HG03159 (cell line): Measurements from ENCODE around the gene MPV17L2.
"Not testable (repeated sequence)": the region's sequence is repeated elsewhere in the genome, so short reads cannot be mapped to it uniquely, and the experiment has no call there.

Experiments used
- ATAC-seq: cut with Tn5 transposase; IDR thresholded peaks from one replicate; pipeline ENCODE4 v1.9.1; 2021; ENCODE audit warnings: mild to moderate bottlenecking, moderate library complexity; ENCODE audit not compliant: unreplicated experiment

MPV17L2 gene

DNA sequence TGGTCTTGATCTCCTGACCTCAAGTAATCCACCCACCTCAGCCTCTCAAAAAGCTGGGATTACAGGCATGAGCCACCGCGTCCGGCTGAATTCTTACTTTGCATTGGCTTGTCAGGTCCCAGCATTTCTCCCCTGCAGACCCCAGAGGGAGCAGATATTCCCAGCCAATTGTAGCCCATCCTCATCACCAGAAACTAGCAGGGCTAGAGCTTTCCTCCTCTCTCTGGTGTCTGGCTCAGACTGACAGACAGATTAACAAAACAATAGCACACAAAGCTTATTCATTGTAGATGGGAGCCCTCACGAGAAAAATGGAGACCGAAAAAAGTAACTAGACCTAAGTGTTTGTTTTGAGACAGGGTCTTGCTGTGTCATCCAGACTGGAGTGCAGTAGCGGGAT lies 7.5 kb upstream of the MPV17L2 start:
- no peak for ATAC-seq

DNA sequence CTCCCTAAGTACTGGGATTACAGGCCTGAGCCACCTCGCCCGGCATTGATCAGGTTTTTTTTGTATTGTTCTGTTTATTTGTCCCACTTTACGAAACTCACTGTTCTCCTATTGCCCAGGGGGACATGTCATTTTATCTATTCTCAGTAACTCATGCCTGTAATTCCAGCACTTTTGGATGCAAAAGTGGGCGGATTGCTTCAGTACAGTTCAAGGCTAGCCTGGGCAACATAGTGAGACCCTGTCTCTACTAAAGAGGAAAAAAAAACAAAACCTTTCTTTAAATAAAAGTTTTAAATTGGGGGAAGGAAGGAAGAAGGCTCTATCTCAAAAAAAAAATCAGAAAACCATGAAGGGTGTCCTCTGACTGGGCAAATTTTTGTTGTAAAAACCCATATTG lies 2.7 kb upstream of the MPV17L2 start:
- ATAC-seq = no peak

DNA sequence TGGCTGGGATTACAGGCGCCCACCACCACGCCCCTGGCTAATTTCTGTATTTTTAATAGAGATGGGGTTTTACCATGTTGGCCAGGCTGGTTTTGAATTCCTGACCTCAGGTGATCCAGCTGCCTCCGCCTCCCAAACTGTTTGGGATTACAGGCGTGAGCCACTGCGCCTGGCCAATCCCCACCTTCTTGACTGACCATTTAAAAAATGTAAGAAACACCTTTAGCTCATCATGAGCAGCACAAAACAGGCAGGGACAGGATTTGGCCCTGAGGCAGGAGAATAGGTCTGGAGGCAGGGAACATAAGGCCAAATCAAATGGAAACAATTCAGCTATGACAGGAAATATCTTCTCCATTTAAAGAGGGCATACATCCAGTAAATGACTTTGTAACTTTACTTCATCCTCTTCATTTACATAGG lies 1.4 kb upstream of the MPV17L2 start:
- ATAC-seq = no peak

DNA sequence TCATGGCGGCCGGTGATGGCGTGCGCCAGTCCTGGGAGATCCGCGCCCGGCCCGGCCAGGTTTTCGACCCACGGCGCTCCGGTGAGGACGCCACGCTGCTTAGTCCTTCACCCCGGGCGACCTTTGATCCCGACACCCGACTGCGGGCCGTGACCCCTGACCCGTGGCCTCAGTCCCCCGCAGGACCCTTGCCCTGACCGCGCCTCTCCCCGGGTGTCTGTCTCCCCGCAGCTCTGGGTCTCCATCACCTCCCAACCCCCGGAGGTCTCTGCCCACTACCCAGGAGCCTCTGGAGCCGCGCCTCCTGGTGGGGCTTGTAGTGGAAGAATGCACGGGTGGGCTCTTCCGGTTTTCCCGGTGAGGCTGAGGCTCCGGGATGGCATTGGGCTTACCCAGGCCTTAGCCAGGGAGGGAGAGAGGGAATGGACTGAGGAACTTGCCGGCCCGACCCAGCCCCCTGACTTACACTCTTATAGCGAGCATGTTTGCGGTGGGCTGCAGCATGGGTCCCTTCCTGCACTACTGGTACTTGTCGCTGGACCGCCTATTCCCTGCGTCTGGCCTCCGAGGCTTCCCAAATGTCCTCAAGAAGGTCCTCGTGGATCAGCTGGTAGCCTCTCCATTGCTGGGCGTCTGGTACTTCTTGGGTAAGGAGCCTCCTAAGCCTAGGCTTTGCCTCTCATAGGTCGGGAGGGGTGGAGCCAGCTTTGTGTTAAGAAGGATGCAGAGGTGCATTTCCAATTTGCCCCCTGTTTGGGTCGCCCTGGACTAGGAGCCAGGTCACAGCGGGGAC lies 566 bp downstream of the MPV17L2 start:
- no peak for ATAC-seq

DNA sequence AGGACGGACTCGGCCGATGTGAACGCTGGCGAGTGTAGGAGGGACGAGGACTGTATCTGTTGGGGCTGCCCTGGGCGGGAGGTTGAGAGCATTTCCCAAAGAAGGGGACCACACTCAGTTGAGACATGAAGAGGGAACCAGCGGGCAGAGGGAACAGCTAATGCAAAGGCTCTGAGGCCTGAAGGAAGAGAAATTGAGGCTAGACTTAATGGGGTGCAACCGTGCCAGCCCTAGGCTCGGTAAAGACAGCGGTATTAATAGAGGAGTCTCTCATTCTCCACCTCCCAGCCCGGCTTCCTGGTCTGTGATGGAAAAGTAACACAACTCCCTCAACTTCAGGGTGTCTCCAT lies 1.1 kb downstream of the MPV17L2 start:
- ATAC-seq = no peak

DNA sequence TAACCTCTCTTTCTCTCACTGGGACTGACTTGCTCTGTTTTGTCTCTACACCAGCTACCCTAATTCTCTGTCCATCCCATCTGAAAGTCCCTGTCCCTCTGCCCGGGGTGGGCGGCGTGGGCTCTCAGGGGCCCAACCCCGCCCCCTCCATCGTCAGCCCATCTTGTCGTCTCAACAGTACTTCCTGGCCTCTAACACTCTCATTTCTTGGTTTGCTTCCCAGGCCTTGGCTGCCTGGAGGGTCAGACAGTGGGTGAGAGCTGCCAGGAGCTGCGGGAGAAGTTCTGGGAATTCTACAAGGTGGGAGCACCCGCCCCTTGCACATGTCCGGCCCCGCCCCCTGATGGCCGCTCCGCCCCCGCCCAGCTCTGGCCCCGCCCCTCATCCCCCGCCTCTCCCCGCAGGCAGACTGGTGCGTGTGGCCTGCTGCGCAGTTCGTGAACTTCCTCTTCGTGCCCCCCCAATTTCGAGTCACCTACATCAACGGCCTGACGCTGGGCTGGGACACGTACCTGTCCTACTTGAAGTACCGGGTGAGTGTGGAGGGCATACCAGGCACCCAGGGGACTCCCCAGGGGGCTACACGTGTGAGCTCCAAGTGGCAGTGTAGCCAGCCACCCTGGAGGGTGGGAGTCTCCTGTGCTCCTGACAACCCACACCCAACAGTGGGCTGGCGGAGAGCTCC lies 1.7 kb downstream of the MPV17L2 start:
- ATAC-seq = no peak

DNA sequence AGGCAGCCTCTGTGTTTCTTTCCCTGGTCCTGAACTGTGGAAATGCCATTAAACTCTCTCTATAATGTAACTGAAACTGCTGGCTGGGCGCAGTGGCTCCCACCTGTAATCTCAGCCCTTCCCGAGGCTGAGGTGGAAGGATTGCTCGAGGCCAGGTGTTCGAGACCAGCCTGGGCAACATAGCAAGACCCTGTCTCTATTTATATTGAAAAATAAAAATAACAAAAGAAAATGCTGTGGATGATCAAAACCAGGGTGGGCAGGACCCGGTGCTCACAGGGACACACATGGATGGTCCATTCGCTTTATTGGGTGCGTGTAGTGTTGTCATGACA lies 3.5 kb downstream of the MPV17L2 start:
- no peak for ATAC-seq

DNA sequence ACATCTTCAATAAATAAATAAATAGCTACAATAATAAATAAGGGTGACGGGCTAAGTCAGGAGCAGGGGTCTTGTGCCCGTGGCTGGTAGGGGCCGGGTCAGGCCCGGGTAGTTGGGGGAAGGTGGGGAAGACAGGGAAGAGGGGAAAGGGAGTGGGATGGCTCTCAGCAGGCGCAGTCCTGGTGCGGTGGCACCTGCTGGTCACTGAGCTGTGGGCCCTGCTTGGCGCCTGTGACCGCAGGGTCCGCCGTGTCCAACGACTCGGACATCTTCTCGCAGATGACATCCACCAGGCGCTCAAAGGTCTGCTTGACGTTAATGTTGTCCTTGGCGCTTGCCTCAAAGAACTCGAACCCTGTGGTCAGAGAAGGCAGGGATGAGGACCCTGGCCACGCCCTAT lies 4.3 kb downstream of the MPV17L2 start:
- no peak for ATAC-seq

DNA sequence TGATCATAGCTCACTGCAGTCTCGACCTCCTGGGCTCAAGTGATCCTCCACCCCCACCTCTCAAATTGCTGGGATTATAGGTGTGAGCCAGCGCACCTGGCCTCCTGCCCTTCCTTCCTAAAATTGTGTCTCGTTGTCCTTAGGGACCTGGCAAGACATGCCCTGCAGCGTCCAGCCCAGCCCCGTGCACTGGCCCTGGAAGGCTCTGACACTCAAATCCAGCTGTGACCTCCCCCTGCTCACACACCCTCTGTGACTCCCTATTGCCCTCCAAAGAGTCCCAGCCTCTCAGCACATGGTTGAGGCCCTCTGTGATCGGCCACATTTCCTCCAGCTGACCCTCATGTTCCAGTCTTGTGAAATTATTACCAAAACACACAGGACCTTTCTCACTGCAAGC lies 4.9 kb downstream of the MPV17L2 start:
- no peak for ATAC-seq

DNA sequence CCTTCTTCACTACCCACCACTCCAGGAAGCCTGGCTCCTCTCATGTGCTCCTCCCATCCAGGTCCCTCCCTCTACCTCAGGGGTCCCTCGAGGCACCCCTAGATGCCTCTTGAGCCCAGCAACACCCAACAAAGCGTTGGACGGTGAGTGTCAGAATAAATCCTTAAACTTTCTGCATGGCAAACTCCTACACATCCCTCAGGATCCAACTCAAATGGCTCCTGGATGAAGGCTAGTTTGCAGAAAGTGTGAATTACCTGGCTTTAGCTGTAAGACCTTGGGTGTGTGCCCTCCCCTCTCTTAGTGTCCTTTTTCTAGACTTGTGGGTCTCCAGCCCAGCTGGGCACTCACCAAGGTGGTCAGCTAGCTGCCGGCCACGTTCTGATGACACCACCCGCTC lies 5.4 kb downstream of the MPV17L2 start:
- no peak for ATAC-seq

DNA sequence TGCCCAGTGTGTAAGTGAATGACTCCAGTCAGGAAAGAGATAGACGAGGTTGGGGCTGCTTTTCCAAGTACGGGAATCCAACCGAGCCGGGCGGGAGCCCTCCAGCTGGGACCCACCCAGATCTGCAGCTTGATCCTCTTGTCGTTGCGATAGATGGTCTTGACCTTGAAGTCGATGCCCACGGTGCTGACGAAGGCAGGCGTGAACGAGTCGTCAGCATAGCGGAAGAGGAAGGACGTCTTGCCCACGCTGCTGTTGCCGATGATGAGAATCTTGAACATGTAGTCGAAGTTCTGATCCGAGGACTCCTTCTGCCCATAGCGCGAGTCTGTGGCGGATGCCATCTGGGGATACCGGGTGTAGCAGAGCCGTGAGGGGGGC lies 9.4 kb downstream of the MPV17L2 start:
- no peak for ATAC-seq

DNA sequence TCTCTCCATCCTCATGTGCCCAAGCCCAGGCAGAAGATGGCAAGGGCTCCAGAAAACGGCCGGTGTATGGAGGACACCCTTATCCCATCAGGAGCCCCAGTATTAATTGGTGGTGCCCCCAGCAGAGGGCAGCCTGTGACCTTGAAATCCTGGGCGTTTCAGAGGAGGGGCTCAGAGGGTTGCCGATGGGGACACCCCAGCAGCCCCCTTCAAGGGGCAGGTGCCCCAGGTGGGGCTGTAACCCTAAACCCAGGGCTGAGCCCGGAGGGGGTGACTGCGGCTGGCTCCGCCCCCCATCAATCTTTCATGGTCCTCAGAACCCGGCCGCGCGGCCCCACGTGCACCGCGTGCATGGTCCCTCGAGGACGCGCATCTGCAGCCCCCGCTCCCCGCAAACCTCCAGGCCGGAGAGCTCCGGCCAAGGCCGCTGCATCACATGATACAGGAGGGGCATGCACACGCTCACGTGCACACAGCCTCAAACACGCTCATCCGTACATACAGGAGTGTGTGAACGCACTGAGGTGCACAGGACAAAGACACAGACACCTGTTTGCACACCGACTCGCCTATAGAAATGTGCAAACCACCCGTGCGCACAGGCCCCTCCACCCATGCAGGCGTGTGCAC lies 9.9 kb downstream of the MPV17L2 start:
- no peak for ATAC-seq

DNA sequence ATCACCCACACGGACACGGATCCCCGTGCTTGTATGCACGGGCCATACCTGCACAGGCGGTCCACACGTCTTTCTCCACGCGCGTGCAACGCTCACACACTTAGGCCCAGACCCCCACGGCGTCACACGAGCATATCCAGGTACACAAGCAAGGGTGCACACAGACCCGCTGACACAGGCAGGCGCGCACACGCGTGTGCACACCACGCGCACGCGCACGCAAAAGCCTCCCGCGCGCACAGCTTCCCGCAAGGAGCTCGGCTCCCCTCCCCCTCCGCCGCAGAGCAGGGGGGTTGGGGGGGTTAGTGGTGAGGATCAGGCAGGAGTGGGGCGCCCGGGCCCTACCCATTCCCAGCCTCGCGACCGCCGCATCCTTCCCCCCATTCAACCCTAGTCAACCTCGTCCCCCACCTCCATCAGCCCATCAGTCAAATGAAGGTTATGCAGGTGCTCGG lies 10.4 kb downstream of the MPV17L2 start:
- ATAC-seq = no peak

DNA sequence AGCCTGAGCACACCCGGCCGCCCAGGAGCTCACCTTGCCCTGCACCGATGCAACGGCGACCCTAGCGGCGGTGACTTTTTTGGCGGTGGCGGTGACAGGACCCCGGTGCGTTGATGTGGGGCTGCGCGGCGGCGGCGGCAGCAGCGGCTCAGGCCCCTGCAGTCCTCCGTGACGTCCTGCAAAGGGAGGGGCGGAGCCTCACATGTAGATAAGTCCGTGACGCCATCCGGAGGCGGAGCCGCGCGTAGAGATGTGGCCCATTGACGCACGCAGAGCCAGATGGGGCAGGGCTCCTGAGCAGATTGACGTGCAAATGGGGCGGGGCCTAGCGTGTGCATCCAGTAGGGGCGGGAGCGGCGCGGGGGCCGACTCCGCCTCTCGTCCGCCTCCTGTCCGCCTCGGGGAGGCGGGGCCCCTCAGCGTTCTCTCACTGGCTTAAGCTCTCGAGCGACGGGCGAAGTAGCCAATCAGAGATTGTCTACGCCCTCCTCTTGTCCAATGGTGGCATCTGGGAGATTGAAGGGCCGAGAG lies 10.9 kb downstream of the MPV17L2 start, which contains the start of gene RAB3A:
TSS of gene RAB3A (minus strand) at position 180 of the 531 bp plus-strand sequence. CDS start 1,302 bp downstream, outside the sequence.
- ATAC-seq = peak; percentile 87

DNA sequence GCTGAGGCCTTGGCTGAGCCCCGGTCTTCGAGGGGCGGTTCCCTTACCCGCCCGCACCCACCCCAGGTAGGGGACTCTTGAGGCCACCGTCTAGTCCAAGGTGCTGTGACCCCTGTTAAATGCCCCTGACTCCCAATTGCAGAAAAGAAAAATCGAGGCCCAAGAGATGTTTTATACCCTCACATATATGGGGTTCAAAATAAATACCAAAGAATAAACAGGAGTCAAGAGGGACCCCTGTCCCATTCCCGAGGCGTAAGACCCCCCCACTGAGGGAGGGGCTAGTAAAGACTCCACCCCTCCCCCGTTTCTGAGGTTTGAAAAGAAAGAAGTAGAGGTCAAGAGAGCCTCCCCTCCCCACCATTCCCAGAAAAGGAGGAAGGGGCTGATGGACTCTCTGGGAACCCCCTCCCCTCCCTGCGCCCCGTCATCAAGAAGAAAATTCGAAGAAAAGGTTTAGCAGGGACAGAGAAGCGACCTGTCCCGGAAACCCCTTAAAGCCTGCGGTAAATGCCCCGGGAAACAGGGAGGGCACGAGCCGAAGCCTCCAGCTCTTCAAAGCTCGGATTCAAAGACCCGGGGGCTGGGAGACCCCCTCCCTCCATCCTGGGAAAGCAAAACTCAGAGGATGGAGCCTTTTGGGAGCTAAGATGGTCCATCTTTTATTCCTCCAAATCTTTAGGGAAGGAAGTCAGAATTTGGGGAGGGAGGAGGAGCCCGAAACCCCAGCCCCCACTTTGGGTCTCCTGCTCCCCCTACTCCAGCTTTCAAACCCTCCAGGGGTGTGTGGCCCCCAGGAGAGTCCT lies 11.6 kb downstream of the MPV17L2 start:
- ATAC-seq = peak; percentile 6

DNA sequence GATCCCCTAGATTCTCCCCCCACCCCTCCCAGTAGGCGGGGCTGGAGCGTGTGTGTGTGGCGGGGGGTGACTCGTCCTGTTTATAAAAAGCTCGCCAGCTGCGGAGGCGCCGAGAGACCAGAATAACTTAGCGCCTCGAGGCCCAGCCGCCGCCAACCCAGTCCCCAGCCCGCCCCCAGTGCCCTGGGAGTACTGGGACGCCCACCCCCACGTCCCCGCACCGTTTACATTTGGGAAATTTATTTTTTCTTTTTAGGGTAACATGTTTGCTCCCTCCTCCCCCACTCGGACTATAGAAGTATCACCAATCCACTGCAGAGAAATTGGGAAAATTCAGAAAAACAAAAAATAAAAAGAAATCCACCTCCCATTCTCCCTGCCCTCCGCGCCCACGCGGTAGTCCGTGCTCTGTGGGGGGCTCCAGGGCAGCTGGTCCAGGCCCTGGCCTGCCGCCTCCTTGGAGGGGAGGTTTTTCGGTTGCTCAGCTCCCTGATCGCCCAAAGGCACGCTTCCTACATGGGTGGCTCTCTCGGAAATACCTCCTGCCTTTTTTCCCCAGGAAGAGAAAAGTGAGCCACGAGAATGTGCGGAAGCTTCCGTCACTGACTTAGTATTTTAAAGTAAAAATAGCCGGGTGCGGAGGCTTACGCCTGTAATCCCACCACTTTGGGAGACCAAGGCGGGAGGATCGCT lies 12.3 kb downstream of the MPV17L2 start:
- no peak for ATAC-seq

DNA sequence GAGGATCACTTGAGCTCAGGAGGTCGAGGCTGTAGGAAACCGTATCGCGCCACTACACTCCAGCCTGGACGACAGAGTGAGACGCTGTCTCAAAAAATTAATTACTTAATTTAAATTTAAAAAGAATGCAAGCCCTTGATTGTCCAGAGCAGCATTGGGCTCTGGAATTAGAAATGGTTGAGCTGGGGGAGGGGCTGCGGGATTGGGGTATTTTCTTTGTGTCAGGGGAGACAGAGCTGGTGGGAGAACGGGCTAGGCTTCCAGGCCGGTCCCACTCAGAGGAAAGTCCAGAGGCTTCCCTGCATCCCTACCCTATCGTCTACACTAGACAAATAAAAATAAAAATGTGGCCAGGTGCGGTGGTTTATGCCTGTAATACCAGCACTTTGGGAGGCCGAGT lies 13.0 kb downstream of the MPV17L2 start:
- ATAC-seq = no peak

DNA sequence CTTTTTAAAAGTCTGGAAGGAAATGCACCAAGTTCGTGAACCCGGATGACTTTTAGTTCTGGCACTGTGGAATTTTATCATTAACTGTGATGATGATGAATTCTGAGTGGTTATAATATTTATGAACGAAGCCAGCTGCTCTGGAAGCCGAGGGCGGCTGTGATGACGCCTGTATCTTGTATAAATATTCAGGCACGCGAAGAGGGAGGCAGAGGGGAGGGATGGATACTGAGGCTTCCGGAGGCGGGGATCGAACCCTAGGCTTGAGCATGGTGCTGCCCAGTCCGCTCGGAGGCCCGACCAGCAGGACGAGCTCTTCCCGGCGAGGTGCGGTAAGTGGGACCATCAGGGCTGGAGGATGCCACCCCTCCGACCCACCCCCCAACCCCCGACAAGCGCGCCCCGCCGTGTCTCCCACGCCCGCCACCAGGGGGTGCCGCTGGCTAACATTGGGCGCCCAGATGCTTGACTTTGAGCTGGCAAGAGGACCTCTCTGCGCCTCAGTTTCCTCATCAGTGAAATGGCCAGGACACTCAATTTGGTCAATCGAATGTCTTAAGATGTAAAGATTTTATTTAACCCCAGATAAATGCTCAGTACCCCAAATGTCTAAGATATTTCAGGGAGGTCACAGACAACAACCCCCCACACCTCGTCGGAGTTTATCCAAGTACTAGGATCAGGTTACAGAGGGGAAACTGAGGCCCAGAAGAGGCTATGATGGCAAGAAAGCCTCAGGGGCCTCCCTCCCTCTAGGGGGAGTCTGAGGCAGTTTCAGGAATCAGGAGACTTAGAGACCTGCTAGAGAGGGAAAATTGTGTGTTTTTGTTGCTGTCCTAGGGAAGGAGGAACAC lies 15.3 kb downstream of the MPV17L2 start:
- ATAC-seq = no peak

DNA sequence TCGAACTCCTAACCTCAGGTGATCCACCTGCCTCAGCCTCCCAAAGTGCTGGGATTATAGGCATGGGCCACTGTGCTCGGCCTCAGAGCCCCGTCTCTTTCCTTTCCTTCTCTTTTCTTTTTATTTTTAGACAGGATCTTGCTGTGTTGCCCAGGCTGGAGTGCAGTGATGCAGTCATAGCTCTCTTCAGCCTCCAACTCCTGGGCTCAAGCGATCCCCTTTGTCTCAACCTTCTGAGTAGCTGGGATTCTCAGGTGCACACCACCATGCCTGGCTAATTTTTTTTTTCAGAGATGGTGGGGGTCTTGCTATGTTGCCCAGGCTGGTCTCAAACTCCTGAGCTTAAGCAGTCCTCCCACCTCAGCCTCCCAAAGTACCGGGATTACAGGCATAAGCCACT lies 16.9 kb downstream of the MPV17L2 start:
- ATAC-seq = not testable (repeated sequence)

DNA sequence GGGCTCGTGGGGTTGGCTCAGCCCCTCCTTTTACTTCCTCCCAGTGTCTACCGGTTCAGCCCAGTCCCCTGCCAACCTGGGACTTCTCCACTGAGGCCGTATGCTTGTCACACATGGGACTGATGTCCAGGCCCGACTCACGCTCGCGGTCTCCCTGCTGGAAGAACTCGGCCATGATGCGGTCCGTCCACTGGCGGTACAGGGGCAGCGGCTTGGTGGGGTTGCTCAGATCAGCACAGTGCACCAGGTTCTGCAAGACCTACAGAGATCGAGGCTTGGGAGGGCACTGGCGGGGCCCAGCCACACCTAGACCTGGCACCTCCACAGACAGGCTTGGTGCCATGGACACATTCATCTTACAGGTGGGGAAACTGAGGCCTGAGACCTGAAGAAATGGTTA lies 18.7 kb downstream of the MPV17L2 start:
- no peak for ATAC-seq
